PC-3 (cell line): ENCODE measurements around the gene ACOXL. TPM values are rescaled to one million over a fixed set of nuclear protein-coding genes. Genes with fewer than 3 reads are reported as not detected.

Source experiments
- ATAC-seq: fragments of 200-7000 bp; cut with Tn5 transposase; 2 replicates; pipeline ENCODE4 v1.9.1; 2020; ENCODE audit warnings: mild to moderate bottlenecking, moderate library complexity
- BruUV-seq: library from RNA; stranded (reverse); fragments of 400-500 nt; replicated peaks from 2 replicates; lab custom pipeline; 2021; lab: Mats Ljungman, UMichigan
- CTCF ChIA-PET: fragments of 300-600 bp; sonication (Branson Sonifier 250); formaldehyde crosslinking; loops from one replicate; lab custom pipeline; 2022; ENCODE audit warnings: antibody characterized with exemption; lab: Charles Lee
- POLR2A ChIA-PET: fragments of 300-600 bp; sonication (Branson Sonifier 250); formaldehyde crosslinking; loops from one replicate; lab custom pipeline; 2022; ENCODE audit warnings: antibody characterized with exemption; ENCODE audit not compliant: unreplicated experiment; lab: Charles Lee
- DNase-seq: peaks from one replicate; pipeline ENCODE4 v3.0.0-alpha.2; 2015
- H2AFZ ChIP-seq: fragments of 300-600 bp; sonication (generic); 2 replicates; pipeline ENCODE4 v1.6.0; 2016; ENCODE audit warnings: antibody characterized with exemption, low read length
- H3F3A ChIP-seq: fragments of 300-600 bp; sonication (generic); one replicate; pipeline ENCODE4 v1.6.0; 2017; ENCODE audit warnings: antibody characterized with exemption, low read length, control low read depth, mild to moderate bottlenecking; ENCODE audit not compliant: unreplicated experiment
- H3K27ac ChIP-seq: fragments of 300-600 bp; sonication (generic); 2 replicates; pipeline ENCODE4 v1.5.1; 2016; ENCODE audit warnings: mild to moderate bottlenecking, low read length
- H3K27me3 ChIP-seq: fragments of 300-600 bp; sonication (generic); 2 replicates; pipeline ENCODE4 v1.6.1; 2016; ENCODE audit warnings: low read length, mixed read lengths
- H3K36me3 ChIP-seq: fragments of 300-600 bp; sonication (generic); 2 replicates; pipeline ENCODE4 v1.6.1; 2016; ENCODE audit warnings: low read depth, mixed run types, low read length, mixed read lengths
- H3K4me1 ChIP-seq: fragments of 300-600 bp; sonication (generic); 2 replicates; pipeline ENCODE4 v1.5.1; 2016; ENCODE audit warnings: low read length; ENCODE audit not compliant: insufficient read depth
- H3K4me2 ChIP-seq: fragments of 300-600 bp; sonication (generic); 2 replicates; pipeline ENCODE4 v1.6.0; 2016; ENCODE audit warnings: low read length
- H3K4me3 ChIP-seq: fragments of 300-600 bp; sonication (generic); 2 replicates; pipeline ENCODE4 v1.5.1; 2016; ENCODE audit warnings: mild to moderate bottlenecking, low read length, mixed read lengths
- H3K79me2 ChIP-seq: fragments of 300-600 bp; sonication (generic); 2 replicates; pipeline ENCODE4 v1.6.1; 2017; ENCODE audit warnings: low read length, mixed read lengths
- H3K9ac ChIP-seq: fragments of 300-600 bp; sonication (generic); 2 replicates; pipeline ENCODE4 v1.6.0; 2016; ENCODE audit warnings: mild to moderate bottlenecking, low read length
- H3K9me2 ChIP-seq: fragments of 300-600 bp; sonication (generic); replicated peaks from 2 replicates; pipeline ENCODE4 v1.6.1; 2016; ENCODE audit warnings: mixed run types, low read length, mixed read lengths
- H3K9me3 ChIP-seq: fragments of 300-600 bp; sonication (generic); 2 replicates; pipeline ENCODE4 v1.6.1; 2016; ENCODE audit warnings: low read length, mixed read lengths
- H4K20me1 ChIP-seq: fragments of 300-600 bp; sonication (generic); 2 replicates; pipeline ENCODE4 v1.6.1; 2016; ENCODE audit warnings: low read length, mixed read lengths
- EZH2 ChIP-seq: fragments of 300-600 bp; sonication (generic); IDR thresholded peaks from one replicate; pipeline ENCODE4 v1.6.1; 2017; ENCODE audit warnings: antibody characterized with exemption, mild to moderate bottlenecking, low read length; ENCODE audit not compliant: unreplicated experiment
- EZH2phosphoT487 ChIP-seq: fragments of 300-600 bp; sonication (generic); IDR thresholded peaks from 2 replicates; pipeline ENCODE4 v1.6.1; 2018; ENCODE audit warnings: mild to moderate bottlenecking, antibody characterized with exemption, low read length, borderline replicate concordance
- intact Hi-C: fragments of 100-400 bp; cut with micrococcal nuclease; formaldehyde crosslinking; loops from 2 replicates; pipeline ENCODE4 v1.9.0; 2023
- total RNA-seq: library from RNA; depleted of rRNA; stranded (reverse); fragments of >200 nt; gene quantifications from 2 replicates; pipeline ENCODE4 v1.2.3, GENCODE V29; 2014
- TF ChIP-seq, protein P1 (sequence below): fragments of 300-600 bp; sonication (generic); conservative IDR thresholded peaks from 2 replicates; pipeline ENCODE4 v1.5.1; 2017; ENCODE audit warnings: antibody characterized with exemption, low read depth, mild to moderate bottlenecking, low read length

Gene ACOXL
- total RNA-seq, 1 experiment from 2014 or later: 16.3 TPM

DNA sequence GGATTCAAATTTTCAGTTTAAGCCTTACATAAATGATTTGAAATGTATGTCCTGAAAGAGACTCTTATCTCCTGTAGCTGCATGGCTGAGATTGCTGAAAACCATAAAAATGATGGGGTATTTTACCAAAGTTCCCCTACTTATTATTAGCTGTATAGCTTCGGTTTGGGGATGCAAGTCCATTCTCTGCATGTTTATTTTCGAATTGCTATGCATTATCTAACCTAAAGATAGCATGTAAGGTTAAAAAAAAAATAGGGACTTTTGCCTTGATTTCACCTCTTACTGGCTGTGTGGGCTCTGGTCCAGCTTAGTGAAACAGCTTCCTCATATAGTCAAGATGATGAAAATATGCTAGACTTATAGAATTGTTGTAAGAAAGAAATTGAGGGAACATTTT, 14.0 kb upstream of the ACOXL start:
- no peak for TF ChIP-seq EZH2phosphoT487
- TF ChIP-seq, protein P1, sequence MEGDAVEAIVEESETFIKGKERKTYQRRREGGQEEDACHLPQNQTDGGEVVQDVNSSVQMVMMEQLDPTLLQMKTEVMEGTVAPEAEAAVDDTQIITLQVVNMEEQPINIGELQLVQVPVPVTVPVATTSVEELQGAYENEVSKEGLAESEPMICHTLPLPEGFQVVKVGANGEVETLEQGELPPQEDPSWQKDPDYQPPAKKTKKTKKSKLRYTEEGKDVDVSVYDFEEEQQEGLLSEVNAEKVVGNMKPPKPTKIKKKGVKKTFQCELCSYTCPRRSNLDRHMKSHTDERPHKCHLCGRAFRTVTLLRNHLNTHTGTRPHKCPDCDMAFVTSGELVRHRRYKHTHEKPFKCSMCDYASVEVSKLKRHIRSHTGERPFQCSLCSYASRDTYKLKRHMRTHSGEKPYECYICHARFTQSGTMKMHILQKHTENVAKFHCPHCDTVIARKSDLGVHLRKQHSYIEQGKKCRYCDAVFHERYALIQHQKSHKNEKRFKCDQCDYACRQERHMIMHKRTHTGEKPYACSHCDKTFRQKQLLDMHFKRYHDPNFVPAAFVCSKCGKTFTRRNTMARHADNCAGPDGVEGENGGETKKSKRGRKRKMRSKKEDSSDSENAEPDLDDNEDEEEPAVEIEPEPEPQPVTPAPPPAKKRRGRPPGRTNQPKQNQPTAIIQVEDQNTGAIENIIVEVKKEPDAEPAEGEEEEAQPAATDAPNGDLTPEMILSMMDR: no peak
- no peak for TF ChIP-seq EZH2
- H2AFZ ChIP-seq: no peak overlapping the region
- H3K27ac ChIP-seq: no peak overlapping the region
- CTCF ChIA-PET: no interaction called here
- no peaks in the 10 kb centered on the region for H3K36me3 ChIP-seq
- POLR2A ChIA-PET: no interaction called here
- H3K4me1 ChIP-seq: peaks cover 17% of the 10 kb centered on the region; the same call in 1 of the 2 replicates
- no peak overlapping the region for H3K9ac ChIP-seq
- no peaks in the 10 kb centered on the region for H3K79me2 ChIP-seq
- no peaks in the 10 kb centered on the region for H3F3A ChIP-seq
- H3K9me3 ChIP-seq: no peaks in the 10 kb centered on the region
- no peak overlapping the region for H3K4me2 ChIP-seq
- intact Hi-C loops: no loop called here
- H4K20me1 ChIP-seq: no peaks in the 10 kb centered on the region
- BruUV-seq: no TSS peak
- H3K4me3 ChIP-seq: no peak overlapping the region
- no peak for ATAC-seq
- no peak for DNase-seq
- H3K9me2 ChIP-seq: no peaks in the 10 kb centered on the region
- no peaks in the 10 kb centered on the region for H3K27me3 ChIP-seq

DNA sequence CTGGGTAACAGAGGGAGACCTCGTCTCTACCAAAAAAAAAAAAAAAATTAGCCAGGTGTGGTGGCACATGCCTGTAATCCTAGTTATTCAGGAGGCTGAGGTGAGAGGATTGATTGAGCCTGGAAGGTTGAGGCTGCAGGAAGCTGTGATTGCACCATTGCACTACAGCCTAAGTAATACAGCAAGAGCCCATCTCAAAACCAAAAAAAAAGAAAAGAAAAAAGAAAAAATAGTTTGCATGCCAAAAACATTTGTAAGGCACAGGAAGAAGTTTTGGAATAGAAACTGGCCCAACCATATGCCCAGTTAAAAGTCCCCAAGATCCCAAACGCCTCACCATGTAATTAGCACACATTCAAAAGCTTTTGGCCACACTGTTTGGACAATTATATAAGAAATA, 13.4 kb upstream of the ACOXL start:
- Histone ChIP-seq H4K20me1 (no peaks in the 10 kb centered on the region), H3F3A (no peaks in the 10 kb centered on the region), H3K36me3 (no peaks in the 10 kb centered on the region), H3K9ac (no peak overlapping the region), H3K79me2 (no peaks in the 10 kb centered on the region), H3K9me3 (no peaks in the 10 kb centered on the region), H2AFZ (no peak overlapping the region), H3K4me2 (no peak overlapping the region), H3K9me2 (no peaks in the 10 kb centered on the region), H3K4me1 (peaks cover 11% of the 10 kb centered on the region; the same call in 1 of the 2 replicates), H3K27me3 (no peaks in the 10 kb centered on the region), H3K4me3 (no peak overlapping the region), H3K27ac (no peak overlapping the region)
- ATAC-seq (no peak), DNase-seq (no peak)
- TF ChIP-seq, protein P1: no peak
- no peak for TF ChIP-seq EZH2
- no peak for TF ChIP-seq EZH2phosphoT487
- ChIA-PET POLR2A (no interaction called here), CTCF (no interaction called here)
- intact Hi-C loops: no loop called here
- BruUV-seq: no TSS peak

DNA sequence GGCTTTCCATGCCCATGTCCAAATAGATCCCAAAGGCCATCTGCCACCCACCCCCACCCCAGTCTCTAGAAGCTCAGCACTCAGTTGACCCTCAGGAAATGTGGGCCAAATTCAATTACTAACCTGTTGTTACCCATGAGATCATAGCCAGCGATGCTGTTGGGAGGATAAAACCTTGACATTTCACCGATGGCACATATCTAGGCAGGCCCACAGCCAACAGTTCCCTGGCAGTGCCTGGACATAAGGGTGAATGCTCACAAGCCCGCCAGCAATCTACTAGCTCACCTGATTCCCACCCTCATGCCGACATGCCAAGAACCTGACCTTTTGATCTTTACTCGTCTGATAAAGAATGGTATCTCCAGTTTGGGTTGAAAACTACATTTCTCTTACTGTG, 11.8 kb upstream of the ACOXL start:
- no TSS peak for BruUV-seq
- H4K20me1 ChIP-seq: no peaks in the 10 kb centered on the region
- no peak overlapping the region for H3K27ac ChIP-seq
- TF ChIP-seq, protein P1: no peak
- TF ChIP-seq EZH2 (no peak), EZH2phosphoT487 (no peak)
- H2AFZ ChIP-seq: no peak overlapping the region
- H3K36me3 ChIP-seq: no peaks in the 10 kb centered on the region
- no peak overlapping the region for H3K9ac ChIP-seq
- DNase-seq (no peak), ATAC-seq (no peak)
- intact Hi-C loops: no loop called here
- ChIA-PET CTCF (no interaction called here), POLR2A (no interaction called here)
- no peak overlapping the region for H3K4me3 ChIP-seq
- H3K9me2 ChIP-seq: no peaks in the 10 kb centered on the region
- no peaks in the 10 kb centered on the region for H3F3A ChIP-seq
- H3K4me2 ChIP-seq: no peak overlapping the region
- no peaks in the 10 kb centered on the region for H3K27me3 ChIP-seq
- H3K9me3 ChIP-seq: no peaks in the 10 kb centered on the region
- H3K79me2 ChIP-seq: no peaks in the 10 kb centered on the region
- no peaks in the 10 kb centered on the region for H3K4me1 ChIP-seq
